HG03565 (cell line): Measurements from ENCODE around the gene PTMS.

ENCODE experiments used
- ATAC-seq: cut with Tn5 transposase; IDR thresholded peaks from one replicate; pipeline ENCODE4 v1.9.1; 2021; ENCODE audit warnings: mild to moderate bottlenecking, moderate library complexity; ENCODE audit not compliant: unreplicated experiment

Gene PTMS

DNA sequence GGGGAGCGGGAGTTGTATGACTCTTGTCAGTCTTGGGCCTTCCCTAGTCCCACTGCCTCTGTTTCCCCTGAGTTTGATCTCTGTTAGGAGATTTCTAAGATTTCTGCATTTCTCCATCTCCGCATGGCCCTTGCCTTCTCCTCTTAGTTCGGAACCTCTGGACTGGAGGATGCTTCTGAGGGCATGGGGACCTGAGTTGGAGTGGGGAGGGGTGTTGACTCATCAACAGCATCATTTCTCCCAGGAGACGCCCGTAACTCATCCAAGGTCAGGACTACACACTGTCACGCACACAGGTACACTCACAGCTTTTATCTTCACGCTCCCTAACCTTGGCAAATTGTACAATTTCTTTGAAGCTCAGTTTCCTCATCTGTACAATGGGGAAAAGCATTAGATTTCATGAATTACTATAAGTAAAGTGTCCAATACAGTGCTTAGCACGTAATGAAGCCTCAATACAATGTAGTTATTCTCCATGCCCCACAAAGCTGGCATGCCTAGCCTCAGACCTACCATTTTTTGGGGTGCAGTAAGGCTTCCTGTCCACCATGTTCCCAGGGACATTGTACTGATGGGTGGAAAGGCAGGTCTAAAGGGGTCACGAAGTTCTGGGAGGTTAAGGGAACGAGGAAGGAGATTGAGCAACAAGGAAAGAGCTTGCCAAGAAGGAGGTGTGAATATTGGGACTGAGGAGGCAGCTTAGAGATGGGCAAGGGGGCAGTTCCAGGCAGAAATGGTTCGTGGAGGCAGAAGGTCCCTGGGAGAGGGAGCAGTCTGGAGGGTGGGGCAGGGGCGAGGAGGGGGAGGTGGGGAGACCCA, 5.6 kb downstream of the PTMS start:
- no peak for ATAC-seq

GRCh38 chr12:6772331-6772695, 6.2 kb downstream of the PTMS start, which contains the start of gene LAG3:
TSS of gene LAG3 (plus strand) at chr12:6772520. CDS start at chr12:6772853, 333 bp downstream.
- ATAC-seq, result no peak

- ATAC-seq, result no peak
Observed at GRCh38 chr12:6772726-6773589, 6.8 kb downstream of the PTMS start.

DNA sequence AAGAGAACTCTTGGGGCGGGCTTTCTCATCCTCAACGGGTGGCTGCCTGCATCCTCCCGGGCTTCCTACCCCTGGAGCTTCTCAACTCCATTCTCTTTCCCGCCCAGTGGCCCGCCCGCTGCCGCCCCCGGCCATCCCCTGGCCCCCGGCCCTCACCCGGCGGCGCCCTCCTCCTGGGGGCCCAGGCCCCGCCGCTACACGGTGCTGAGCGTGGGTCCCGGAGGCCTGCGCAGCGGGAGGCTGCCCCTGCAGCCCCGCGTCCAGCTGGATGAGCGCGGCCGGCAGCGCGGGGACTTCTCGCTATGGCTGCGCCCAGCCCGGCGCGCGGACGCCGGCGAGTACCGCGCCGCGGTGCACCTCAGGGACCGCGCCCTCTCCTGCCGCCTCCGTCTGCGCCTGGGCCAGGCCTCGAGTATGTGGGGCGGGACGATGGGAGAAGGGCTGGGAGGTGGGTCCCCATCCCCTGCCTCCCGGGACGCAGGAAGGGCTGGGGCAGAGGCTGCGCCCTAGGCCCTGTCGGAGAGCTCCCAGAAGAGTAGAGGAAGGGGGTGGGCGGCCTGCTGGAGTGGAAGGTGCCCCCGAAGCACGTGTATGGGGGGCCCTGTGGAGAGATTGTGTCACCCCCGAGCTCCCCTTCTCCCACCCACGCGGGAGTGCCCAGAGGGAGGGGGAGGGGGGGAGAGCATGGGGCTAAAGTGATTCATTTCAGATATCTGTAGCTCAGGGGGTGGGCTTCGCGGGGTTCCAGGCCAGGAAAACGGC, 7.6 kb downstream of the PTMS start:
- ATAC-seq, result no peak

DNA sequence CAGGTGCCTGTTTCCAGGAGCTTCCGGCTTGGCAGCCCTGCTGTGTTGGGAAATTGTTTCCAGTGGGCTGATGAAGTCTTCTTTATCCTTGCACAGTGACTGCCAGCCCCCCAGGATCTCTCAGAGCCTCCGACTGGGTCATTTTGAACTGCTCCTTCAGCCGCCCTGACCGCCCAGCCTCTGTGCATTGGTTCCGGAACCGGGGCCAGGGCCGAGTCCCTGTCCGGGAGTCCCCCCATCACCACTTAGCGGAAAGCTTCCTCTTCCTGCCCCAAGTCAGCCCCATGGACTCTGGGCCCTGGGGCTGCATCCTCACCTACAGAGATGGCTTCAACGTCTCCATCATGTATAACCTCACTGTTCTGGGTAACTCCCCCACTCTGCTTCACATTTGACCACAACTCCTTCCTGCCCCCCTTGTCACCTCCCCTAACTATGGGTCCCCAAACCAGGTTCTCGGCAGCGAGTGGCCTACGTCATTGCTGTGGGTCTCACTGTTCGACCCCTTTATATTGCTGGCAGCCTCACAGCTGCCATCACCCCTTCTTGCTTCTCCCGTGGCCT, 8.4 kb downstream of the PTMS start:
- ATAC-seq, result no peak

DNA sequence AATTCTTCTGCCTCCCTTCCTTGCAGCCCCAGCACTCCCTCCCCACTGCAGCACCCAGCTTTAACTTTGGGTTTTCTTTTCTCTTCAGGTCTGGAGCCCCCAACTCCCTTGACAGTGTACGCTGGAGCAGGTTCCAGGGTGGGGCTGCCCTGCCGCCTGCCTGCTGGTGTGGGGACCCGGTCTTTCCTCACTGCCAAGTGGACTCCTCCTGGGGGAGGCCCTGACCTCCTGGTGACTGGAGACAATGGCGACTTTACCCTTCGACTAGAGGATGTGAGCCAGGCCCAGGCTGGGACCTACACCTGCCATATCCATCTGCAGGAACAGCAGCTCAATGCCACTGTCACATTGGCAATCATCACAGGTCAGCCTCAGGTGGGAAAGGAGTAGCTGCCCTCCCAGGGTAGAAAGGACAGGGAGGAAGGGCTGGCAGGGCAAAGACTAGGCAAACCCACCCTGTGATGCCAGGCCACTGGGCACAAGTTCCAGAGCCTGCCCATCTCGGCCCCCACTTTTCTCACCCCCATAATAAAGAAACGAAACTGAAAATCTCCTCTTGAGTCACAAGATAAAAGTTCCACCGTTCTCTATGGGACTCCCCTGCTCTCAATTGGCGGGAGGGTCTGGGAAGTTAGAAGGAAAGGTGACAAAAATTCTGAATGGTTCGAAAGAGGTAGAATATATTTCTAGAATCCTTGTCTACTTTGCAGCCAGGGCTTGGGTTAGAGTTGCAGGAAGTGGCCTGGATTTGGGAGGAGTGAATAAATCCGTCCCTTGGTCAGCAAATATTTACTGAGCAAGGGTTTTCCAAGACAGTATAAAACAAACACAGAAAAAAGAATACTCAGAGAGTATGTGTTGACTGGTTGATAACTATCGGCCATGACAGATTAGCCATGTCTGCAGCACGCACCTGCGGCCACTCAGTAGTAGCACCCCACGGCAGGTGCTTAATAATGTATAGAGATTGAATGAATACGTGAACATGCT, 9.3 kb downstream of the PTMS start:
- no peak for ATAC-seq

DNA sequence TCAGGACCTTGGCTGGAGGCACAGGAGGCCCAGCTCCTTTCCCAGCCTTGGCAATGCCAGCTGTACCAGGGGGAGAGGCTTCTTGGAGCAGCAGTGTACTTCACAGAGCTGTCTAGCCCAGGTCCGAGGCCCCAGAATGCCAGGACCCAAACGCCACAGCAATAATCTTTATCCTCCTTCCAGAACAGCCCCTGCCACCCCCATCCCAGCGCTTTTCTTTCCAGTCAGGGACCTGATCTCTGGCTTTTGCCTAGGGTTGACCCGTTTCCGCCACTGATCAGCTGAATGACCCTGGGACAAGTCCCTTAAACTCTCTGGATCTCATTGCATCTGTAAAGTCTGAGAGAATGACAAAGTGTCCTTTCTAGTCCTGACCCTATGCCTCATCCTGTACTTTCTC, 11.2 kb downstream of the PTMS start:
- ATAC-seq, result no peak

- ATAC-seq, result no peak
Observed at GRCh38 chr12:6778217-6778573, 12.0 kb downstream of the PTMS start.

DNA sequence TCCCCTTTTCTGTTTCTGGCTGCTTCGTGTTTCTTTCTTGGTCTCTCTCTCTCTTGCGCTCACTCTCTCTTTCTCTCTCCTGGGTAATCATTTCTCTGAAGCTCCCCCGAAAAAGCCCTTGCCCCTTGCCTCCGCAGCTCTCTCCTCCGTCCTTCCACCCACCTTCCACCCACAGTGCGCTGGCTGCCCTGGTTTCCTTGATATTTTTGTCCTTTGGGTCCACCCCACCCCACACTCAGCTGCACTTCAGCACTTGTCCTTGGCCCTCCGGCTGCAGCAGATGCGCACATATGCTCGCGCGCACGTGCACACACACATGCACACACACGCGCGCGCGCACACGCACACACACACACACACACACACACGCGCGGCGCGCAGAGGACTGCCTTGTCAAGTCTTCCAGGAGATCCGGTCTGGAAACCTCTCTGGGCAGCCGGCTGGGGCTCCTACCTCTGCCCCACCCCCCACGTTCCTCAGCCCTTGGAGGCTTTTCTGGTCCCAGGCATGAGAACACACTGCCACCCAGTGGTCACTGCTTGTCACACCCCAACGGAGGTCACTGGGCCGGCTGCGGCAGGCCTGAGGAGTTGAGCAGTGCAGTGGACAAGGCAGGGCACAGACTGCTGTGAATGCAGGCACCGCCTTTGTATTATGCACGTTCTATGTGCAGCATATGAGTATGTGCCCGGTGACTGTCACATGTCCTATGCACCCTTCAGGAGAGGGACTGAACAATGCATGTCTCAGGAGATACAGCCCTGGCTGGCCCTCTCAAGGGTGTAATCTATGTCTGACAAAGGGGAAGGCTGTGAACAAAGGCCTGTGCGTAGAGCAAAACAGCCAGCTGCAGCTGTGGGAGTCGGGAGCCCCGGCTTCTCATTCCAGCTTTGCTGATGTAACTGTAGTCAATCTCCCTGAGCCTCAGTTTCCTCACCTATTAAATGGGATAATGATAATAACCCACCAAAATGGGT, 12.7 kb downstream of the PTMS start:
- no peak for ATAC-seq

GRCh38 chr12:6779708-6780432, 13.7 kb downstream of the PTMS start:
- no peak for ATAC-seq

- ATAC-seq, result no peak
Observed at GRCh38 chr12:6780573-6780972, 14.4 kb downstream of the PTMS start.

- ATAC-seq, result no peak
Observed at GRCh38 chr12:6782119-6782518, 16.0 kb downstream of the PTMS start.

GRCh38 chr12:6782850-6783566, 16.8 kb downstream of the PTMS start:
- no peak for ATAC-seq

- no peak for ATAC-seq
Observed at GRCh38 chr12:6783828-6784227, 17.7 kb downstream of the PTMS start.

- no peak for ATAC-seq
Observed at GRCh38 chr12:6784296-6784695, 18.1 kb downstream of the PTMS start.

DNA sequence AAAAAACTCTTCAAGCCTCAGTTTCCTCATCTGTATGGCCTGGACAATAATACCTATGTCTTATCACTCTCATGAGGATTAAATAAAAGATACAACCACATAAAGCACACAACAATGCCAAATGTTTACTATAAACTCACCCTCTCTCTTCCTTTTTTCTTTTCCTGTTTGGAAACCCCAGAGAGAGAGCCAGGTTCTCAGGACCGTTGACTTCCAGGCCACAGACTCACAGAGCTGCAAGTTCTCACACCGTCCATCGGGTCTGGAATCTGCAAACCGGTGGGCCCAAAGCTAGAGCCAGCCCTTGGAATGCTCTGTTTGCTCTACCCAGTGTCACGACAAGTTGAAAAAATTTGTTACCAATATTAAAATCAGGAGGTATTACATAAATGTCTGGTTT, 18.6 kb downstream of the PTMS start:
- no peak for ATAC-seq

- no peak for ATAC-seq
Observed at GRCh38 chr12:6786416-6787094, 20.4 kb downstream of the PTMS start.
